GM12873 (cell line): Measurements from ENCODE around the gene PAH.

ENCODE experiments used
- CTCF ChIP-seq: IDR thresholded peaks from 2 replicates; pipeline ENCODE4 v1.5.1; 2012; ENCODE audit warnings: low read depth, mild to moderate bottlenecking, moderate library complexity, low read length, control low read depth; ENCODE audit not compliant: insufficient read depth; ENCODE audit errors: missing control alignments

Gene PAH

GRCh38 chr12:102793921-102794320 is 123.1 kb downstream of the PAH start:
- TF ChIP-seq CTCF = no peak
